GM12878 (cell line): ENCODE data around the gene ANKRD11. TPM values are rescaled to one million over a fixed set of nuclear protein-coding genes. Genes with fewer than 3 reads are reported as not detected.

ENCODE experiments used
- ATAC-seq: fragments of 200-7000 bp; cut with Tn5 transposase; 3 replicates; pipeline ENCODE4 v1.9.1; 2020; ENCODE audit warnings: mild to moderate bottlenecking, moderate library complexity
- BruUV-seq: library from RNA; stranded (reverse); fragments of 400-500 nt; replicated peaks from 2 replicates; lab custom pipeline; 2021; lab: Mats Ljungman, UMichigan
- CTCF ChIA-PET: fragments of 300-600 bp; sonication (Branson Sonifier 250); formaldehyde crosslinking; extraction: SDS; loops from one replicate; lab custom pipeline; 2021; ENCODE audit warnings: inconsistent platforms; lab: Yijun Ruan, JAX
- POLR2A ChIA-PET: fragments of 350-600 bp; formaldehyde crosslinking; extraction: SDS; loops from one replicate; lab custom pipeline; 2021; ENCODE audit warnings: inconsistent platforms; lab: Charles Lee
- RAD21 ChIA-PET: fragments of 300-600 bp; sonication (Branson Sonifier 250); formaldehyde crosslinking; loops from one replicate; lab custom pipeline; 2023; ENCODE audit warnings: antibody characterized with exemption; ENCODE audit not compliant: unreplicated experiment; lab: Charles Lee
- SMC1A ChIA-PET: fragments of 300-600 bp; sonication (Branson Sonifier 250); formaldehyde crosslinking; loops from one replicate; lab custom pipeline; 2023; ENCODE audit not compliant: unreplicated experiment, uncharacterized antibody; lab: Charles Lee
- DNase-seq: peaks from one replicate; pipeline ENCODE4 v3.0.0-alpha.2; 2011; ENCODE audit warnings: low read depth, low spot score
- FAIRE-seq: peaks from 3 replicates; lab custom pipeline; 2011; peaks lifted over from hg19 to GRCh38; lab: Jason Lieb, UNC
- H2AFZ ChIP-seq: 2 replicates; pipeline ENCODE4 v1.6.0; 2011; ENCODE audit warnings: low read depth, low read length, control low read depth; ENCODE audit not compliant: control insufficient read depth
- H3K27ac ChIP-seq: 2 replicates; pipeline ENCODE4 v1.5.1; 2011; ENCODE audit warnings: control low read depth; ENCODE audit not compliant: control insufficient read depth, insufficient read depth
- H3K27me3 ChIP-seq, 2 experiments: replicated peaks in 1 of 2; 2 replicates each; pipeline versions ENCODE4 v1.6.0 to v1.6.1; 2011; ENCODE audit warnings: low read length in 1 of 2; ENCODE audit not compliant: control insufficient read depth in 2 of 2, insufficient read depth in 2 of 2
- H3K36me3 ChIP-seq, 2 experiments: 2 replicates each; pipeline ENCODE4 v1.5.1; 2011; ENCODE audit warnings: low read length in 1 of 2; ENCODE audit not compliant: control insufficient read depth in 2 of 2, insufficient read depth in 2 of 2
- H3K4me1 ChIP-seq: 2 replicates; pipeline ENCODE4 v1.6.1; 2011; ENCODE audit warnings: mild to moderate bottlenecking, low read length, moderate library complexity, mixed read lengths; ENCODE audit not compliant: control insufficient read depth, insufficient read depth
- H3K4me2 ChIP-seq: 2 replicates; pipeline ENCODE4 v1.6.0; 2011; ENCODE audit warnings: control low read depth; ENCODE audit not compliant: control insufficient read depth, insufficient read depth
- H3K4me3 ChIP-seq: fragments of 200-600 bp; sonication (generic); 2 replicates; pipeline ENCODE4 v1.5.1; 2016
- H3K79me2 ChIP-seq: 2 replicates; pipeline ENCODE4 v1.6.0; 2011; ENCODE audit warnings: low read length; ENCODE audit not compliant: control insufficient read depth, insufficient read depth
- H3K9ac ChIP-seq: 2 replicates; pipeline ENCODE4 v1.8.0; 2011; ENCODE audit warnings: low read length, control low read depth, mixed read lengths; ENCODE audit not compliant: control insufficient read depth, insufficient read depth
- H3K9me3 ChIP-seq: replicated peaks from 3 replicates; pipeline ENCODE4 v1.5.1; 2011; ENCODE audit warnings: mild to moderate bottlenecking, low read length; ENCODE audit not compliant: control insufficient read depth, insufficient read depth
- H4K20me1 ChIP-seq: 2 replicates; pipeline ENCODE4 v1.6.0; 2011; ENCODE audit not compliant: control insufficient read depth, insufficient read depth
- BCLAF1 ChIP-seq: fragments of 450-650 bp; IDR thresholded peaks from 2 replicates; pipeline ENCODE4 v1.6.1; 2017; ENCODE audit warnings: antibody characterized with exemption, mild to moderate bottlenecking, moderate library complexity
- CREB1 ChIP-seq: IDR thresholded peaks from 2 replicates; pipeline ENCODE4 v1.6.1; 2012; ENCODE audit warnings: low read depth, mild to moderate bottlenecking, inconsistent platforms
- FOS ChIP-seq: IDR thresholded peaks from 3 replicates; pipeline ENCODE4 v1.6.1; 2011; ENCODE audit warnings: borderline replicate concordance; ENCODE audit not compliant: insufficient read length; ENCODE audit errors: extremely low read depth
- GABPA ChIP-seq: IDR thresholded peaks from 2 replicates; pipeline ENCODE4 v1.6.1; 2014; ENCODE audit warnings: antibody characterized with exemption, low read depth, mild to moderate bottlenecking, inconsistent platforms
- HDAC6 ChIP-seq: fragments of 200-600 bp; sonication (generic); IDR thresholded peaks from one replicate; pipeline ENCODE4 v1.8.0; 2017; ENCODE audit warnings: antibody characterized with exemption; ENCODE audit not compliant: unreplicated experiment
- IKZF1 ChIP-seq: fragments of 450-650 bp; conservative IDR thresholded peaks from 2 replicates; pipeline ENCODE4 v1.6.1; 2017; ENCODE audit warnings: antibody characterized with exemption, mild to moderate bottlenecking
- IKZF2 ChIP-seq, 2 experiments: fragments of 450-650 bp; IDR thresholded peaks; 2 replicates each; pipeline ENCODE4 v1.6.1; 2017; ENCODE audit warnings: mild to moderate bottlenecking in 2 of 2, moderate library complexity in 2 of 2
- MEF2B ChIP-seq: fragments of 450-650 bp; IDR thresholded peaks from 2 replicates; pipeline ENCODE4 v1.6.1; 2018; ENCODE audit warnings: mild to moderate bottlenecking, moderate library complexity; ENCODE audit not compliant: partially characterized antibody, poor library complexity, severe bottlenecking
- MYB ChIP-seq: fragments of 150-350 bp; IDR thresholded peaks from 2 replicates; pipeline ENCODE4 v1.6.1; 2014; ENCODE audit warnings: mild to moderate bottlenecking, low read depth, low read length, borderline replicate concordance
- NBN ChIP-seq: fragments of 450-650 bp; IDR thresholded peaks from 2 replicates; pipeline ENCODE4 v1.6.1; 2016
- NRF1 ChIP-seq: conservative IDR thresholded peaks from 2 replicates; pipeline ENCODE4 v1.6.1; 2011; ENCODE audit warnings: mild to moderate bottlenecking, low read depth, low read length, improper control_type of control experiment
- POLR2AphosphoS2 ChIP-seq: IDR thresholded peaks from 2 replicates; pipeline ENCODE4 v1.6.1; 2011; ENCODE audit warnings: low read depth, mild to moderate bottlenecking, low read length, improper control_type of control experiment, moderate library complexity
- RELA ChIP-seq: fragments of 450-650 bp; IDR thresholded peaks from 2 replicates; pipeline ENCODE4 v1.8.0; 2014; ENCODE audit warnings: borderline replicate concordance; ENCODE audit not compliant: partially characterized antibody
- SIN3A ChIP-seq: IDR thresholded peaks from 2 replicates; pipeline ENCODE4 v1.6.1; 2012; ENCODE audit warnings: low read depth, low read length, improper control_type of control experiment
- SMARCA5 ChIP-seq: fragments of 450-650 bp; IDR thresholded peaks from 2 replicates; pipeline ENCODE4 v1.6.1; 2017; ENCODE audit warnings: mild to moderate bottlenecking
- SRF ChIP-seq, 2 experiments: IDR thresholded peaks; 2 replicates each; pipeline ENCODE4 v1.6.1; 2011; ENCODE audit warnings: low read depth in 2 of 2, low read length in 2 of 2, mild to moderate bottlenecking in 1 of 2, moderate library complexity in 1 of 2
- ZNF622 ChIP-seq: fragments of 450-650 bp; IDR thresholded peaks from 2 replicates; pipeline ENCODE4 v1.6.1; 2017; ENCODE audit warnings: mild to moderate bottlenecking, inconsistent platforms
- WGBS: methylation state at CpG from one replicate; pipeline ENCODE4 v1.1.6; 2016; ENCODE audit warnings: low lambda C conversion rate; ENCODE audit not compliant: insufficient replicate concordance, insufficient coverage; ENCODE audit errors: missing lambda C conversion rate; 5-methylcytosine and 5-hydroxymethylcytosine counted together
- in situ Hi-C: fragments of 300-500 bp; cut with MboI; formaldehyde crosslinking; loops from 9 replicates; pipeline ENCODE4 v1.14.3; 2018; ENCODE audit warnings: mixed read lengths
- intact Hi-C: fragments of 100-400 bp; cut with micrococcal nuclease; formaldehyde crosslinking; loops from one replicate; pipeline ENCODE4 v1.14.2; 2022; ENCODE audit not compliant: unreplicated experiment
- polyA plus RNA-seq, 11 experiments: library from polyadenylated mRNA; depleted of rRNA in 4 of 11; unstranded in 6 of 11; stranded (reverse) in 5 of 11; fragments of >200 nt; fragmentation: Nextera tagmentation in 4 of 11; fragmentation: Illumina TruSeq in 1 of 11; extraction: Ambion mirVana in 4 of 11; extraction: Trizol in 1 of 11; gene quantifications; 1 replicate in 1 of 11; 2 replicates in 10 of 11; pipeline versions ENCODE4 v1.2.1 to v1.2.3, GENCODE V29; 2011 to 2016; ENCODE audit warnings: inconsistent platforms in 2 of 11, missing spikeins in 2 of 11, low read depth in 1 of 11
- total RNA-seq, 4 experiments: library from RNA; depleted of rRNA in 3 of 4; stranded (reverse); fragments of >200 nt in 3 of 4; fragmentation: Illumina TruSeq in 1 of 4; extraction: Trizol in 1 of 4; gene quantifications; 2 replicates each; pipeline versions ENCODE4 v1.2.1 to v1.2.3, GENCODE V29; 2013 to 2021

ANKRD11 gene
- total and polyA plus RNA-seq, 10 of the 15 experiments (the other 5 are each of a cell fraction or from before 2014, with no cell fraction given), result 5.1 to 103 (median 27.4) TPM

- DNase-seq, result no peak
- SMC1A ChIA-PET, result no interaction called here
- Histone ChIP-seq H3K79me2 (peaks cover 80% of the 10 kb centered on the region), H3K9ac (no peak overlapping the region), H2AFZ (no peak overlapping the region), H3K9me3 (peaks cover 4% of the 10 kb centered on the region; the same call in 1 of the 3 replicates), H3K36me3 (peaks cover 4 to 13% of the 10 kb centered on the region in 2 experiments; a peak in 3 of 4 replicates), H3K4me1 (peaks cover 14% of the 10 kb centered on the region), H4K20me1 (peaks cover 17% of the 10 kb centered on the region; the same call in 1 of the 2 replicates), H3K4me3 (no peak overlapping the region), H3K27ac (no peak overlapping the region), H3K4me2 (no peak overlapping the region), H3K27me3 (no peaks in the 10 kb centered on the region)
- BruUV-seq, result no TSS peak
- CTCF ChIA-PET, result no interaction called here
- no peak for FAIRE-seq
- no peak for ATAC-seq
- in situ Hi-C loops, result no loop called here
- RAD21 ChIA-PET, result interaction anchor here (0.9 kb wide), 1 partner anchor 19 kb away, joined by 3 read pairs; no protein-coding TSS in a partner anchor
- TF ChIP-seq FOS (no peak), IKZF1 (no peak), POLR2AphosphoS2 (no peak), SMARCA5 (no peak)
- intact Hi-C loops, result no loop called here
- WGBS, result 97% methylated on average over 12 of the region's 12 CpGs
- POLR2A ChIA-PET, result no interaction called here
Observed at GRCh38 chr16:89431158-89431584, 59.2 kb downstream of the ANKRD11 start.

DNA sequence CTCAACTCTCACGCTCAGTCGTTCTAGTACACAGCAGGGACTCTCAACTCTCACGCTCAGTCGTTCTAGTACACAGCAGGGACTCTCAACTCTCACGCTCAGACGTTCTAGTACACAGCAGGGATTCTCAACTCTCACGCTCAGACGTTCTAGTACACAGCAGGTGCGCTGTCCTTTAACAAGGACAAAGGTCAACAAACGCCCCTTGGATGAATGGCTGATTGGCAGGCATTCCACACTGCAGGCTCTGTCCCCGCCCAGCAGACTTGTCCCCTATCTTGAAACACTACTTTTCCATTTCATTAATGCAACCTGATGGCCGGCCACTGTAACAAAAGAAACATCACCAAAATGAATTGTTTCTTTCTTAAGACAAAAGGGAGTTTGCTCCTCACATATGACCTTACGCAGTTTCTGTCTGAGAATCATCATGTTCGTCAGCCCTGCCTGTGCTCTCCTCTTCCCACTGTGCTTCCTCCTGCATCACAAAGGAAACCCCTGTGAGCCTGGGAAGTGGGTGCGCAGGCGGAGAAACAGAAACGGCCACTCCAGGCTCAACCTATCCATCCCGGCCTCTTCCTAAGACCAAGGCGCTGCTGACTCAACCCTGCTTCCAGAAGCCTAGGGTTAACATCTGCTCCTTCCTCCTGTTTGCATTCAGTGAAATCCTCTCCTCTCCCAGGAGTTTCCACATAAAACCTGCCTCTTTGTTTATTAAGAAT, 59.8 kb downstream of the ANKRD11 start:
- H3K79me2 ChIP-seq, result peaks cover 80% of the 10 kb centered on the region
- H3K4me3 ChIP-seq, result no peak overlapping the region
- in situ Hi-C loops, result no loop called here
- WGBS, result 92% methylated on average over 19 of the region's 19 CpGs
- no peak overlapping the region for H3K27ac ChIP-seq
- no peak overlapping the region for H3K9ac ChIP-seq
- peaks cover 13% of the 10 kb centered on the region for H3K4me1 ChIP-seq
- H3K9me3 ChIP-seq, result peaks cover 4% of the 10 kb centered on the region; the same call in 1 of the 3 replicates
- no peaks in the 10 kb centered on the region for H3K27me3 ChIP-seq
- no peak for ATAC-seq
- ChIA-PET CTCF (no interaction called here), POLR2A (no interaction called here), SMC1A (no interaction called here), RAD21 (no interaction called here)
- no peak for FAIRE-seq
- intact Hi-C loops, result no loop called here
- H2AFZ ChIP-seq, result no peak overlapping the region
- H3K36me3 ChIP-seq, result peaks cover 4 to 13% of the 10 kb centered on the region in 2 experiments; a peak in 3 of 4 replicates
- H4K20me1 ChIP-seq, result peaks cover 17% of the 10 kb centered on the region; the same call in 1 of the 2 replicates
- no TSS peak for BruUV-seq
- no peak for DNase-seq
- no peak overlapping the region for H3K4me2 ChIP-seq
- no peak for TF ChIP-seq ZNF622
- no peak for TF ChIP-seq BCLAF1
- TF ChIP-seq MYB, result no peak
- no peak for TF ChIP-seq SRF (IDR thresholded peaks at IDR 0.05; ENCODE audit: low read depth in 2 of 2, low read length in 2 of 2)
- TF ChIP-seq SIN3A, result no peak
- no peak for TF ChIP-seq GABPA
- TF ChIP-seq NBN, result no peak
- TF ChIP-seq CREB1, result no peak
- no peak for TF ChIP-seq IKZF2 (IDR thresholded peaks at IDR 0.05)
- TF ChIP-seq NRF1, result no peak
- no peak for TF ChIP-seq MEF2B
- no peak for TF ChIP-seq HDAC6
- no peak for TF ChIP-seq RELA
